SU-DHL-6 (cell line): ENCODE results near the gene GABBR2.

Experiments used
- H2AFZ ChIP-seq: fragments of 200-600 bp; sonication (generic); 2 replicates; pipeline ENCODE4 v1.6.1; 2014; ENCODE audit warnings: low read depth, mild to moderate bottlenecking, moderate library complexity, mixed read lengths, antibody characterized with exemption, low read length; ENCODE audit not compliant: severe bottlenecking
- H3F3A ChIP-seq: fragments of 200-600 bp; shearing (Covaris generic); 2 replicates; pipeline ENCODE4 v1.6.0; 2016; ENCODE audit warnings: antibody characterized with exemption, mild to moderate bottlenecking; ENCODE audit not compliant: insufficient read depth
- H3K27ac ChIP-seq: fragments of 200-600 bp; sonication (generic); 2 replicates; pipeline ENCODE4 v1.5.1; 2016; ENCODE audit warnings: low read depth, mild to moderate bottlenecking, low read length, moderate library complexity, mixed read lengths
- H3K27me3 ChIP-seq: fragments of 200-600 bp; sonication (generic), shearing (Covaris generic); 2 replicates; pipeline ENCODE4 v1.6.0; 2014; ENCODE audit warnings: mild to moderate bottlenecking, low read length
- H3K36me3 ChIP-seq: fragments of 200-600 bp; sonication (generic); 2 replicates; pipeline ENCODE4 v1.6.1; 2014; ENCODE audit warnings: mild to moderate bottlenecking, low read length, mixed read lengths
- H3K4me2 ChIP-seq: fragments of 300-600, 200-600 bp; shearing (Covaris generic), sonication (generic); 2 replicates; pipeline ENCODE4 v1.6.0; 2014; ENCODE audit warnings: low read length, low read depth, mild to moderate bottlenecking; ENCODE audit not compliant: poor library complexity, severe bottlenecking
- H3K4me3 ChIP-seq: fragments of 200-600 bp; sonication (generic); 2 replicates; pipeline ENCODE4 v1.5.1; 2014; ENCODE audit warnings: antibody characterized with exemption, low read length, mild to moderate bottlenecking, mixed read lengths; ENCODE audit not compliant: insufficient read depth, poor library complexity, severe bottlenecking
- H3K79me2 ChIP-seq: fragments of 200-600 bp; sonication (generic); 2 replicates; pipeline ENCODE4 v1.6.1; 2014; ENCODE audit warnings: mild to moderate bottlenecking, low read length, moderate library complexity; ENCODE audit not compliant: insufficient read depth
- H3K9ac ChIP-seq: fragments of 200-600 bp; sonication (generic); 2 replicates; pipeline ENCODE4 v1.7.0; 2014; ENCODE audit warnings: mild to moderate bottlenecking, low read length
- H3K9me2 ChIP-seq: fragments of 200-600 bp; sonication (generic); replicated peaks from 2 replicates; pipeline ENCODE4 v1.6.1; 2014; ENCODE audit warnings: low read length; ENCODE audit not compliant: insufficient read depth
- H3K9me3 ChIP-seq: fragments of 200-600 bp; sonication (generic); 2 replicates; pipeline ENCODE4 v1.6.1; 2014; ENCODE audit warnings: low read length, mixed read lengths; ENCODE audit not compliant: insufficient read depth
- H4K20me1 ChIP-seq: fragments of 200-600 bp; sonication (generic); 2 replicates; pipeline ENCODE4 v1.6.1; 2014; ENCODE audit warnings: low read depth, mild to moderate bottlenecking, antibody characterized with exemption, low read length, moderate library complexity, mixed read lengths
- CTCF ChIP-seq: fragments of 200-600 bp; sonication (generic); IDR thresholded peaks from one replicate; pipeline ENCODE4 v1.5.1; 2017; ENCODE audit warnings: antibody characterized with exemption, mild to moderate bottlenecking, low read length, moderate library complexity; ENCODE audit not compliant: insufficient read depth, poor library complexity, severe bottlenecking
- EZH2phosphoT487 ChIP-seq: fragments of 200-600 bp; sonication (generic), shearing (Covaris generic); conservative IDR thresholded peaks from 2 replicates; pipeline ENCODE4 v1.6.1; 2018; ENCODE audit warnings: mild to moderate bottlenecking, antibody characterized with exemption, low read length, moderate library complexity, mixed read lengths

GABBR2 gene

GRCh38 chr9:98523231-98523901, 185.4 kb downstream of the GABBR2 start:
- Histone ChIP-seq H3K27me3 (no peaks in the 10 kb centered on the region), H3K9me3 (no peaks in the 10 kb centered on the region), H3K9me2 (no peaks in the 10 kb centered on the region), H3F3A (no peaks in the 10 kb centered on the region), H3K4me2 (no peak overlapping the region), H3K9ac (no peak overlapping the region), H3K27ac (no peak overlapping the region), H3K36me3 (no peaks in the 10 kb centered on the region), H3K79me2 (no peaks in the 10 kb centered on the region), H4K20me1 (no peaks in the 10 kb centered on the region), H2AFZ (no peak overlapping the region), H3K4me3 (no peak overlapping the region)
- TF ChIP-seq CTCF (no peak), EZH2phosphoT487 (no peak)

- TF ChIP-seq CTCF, result no peak
- TF ChIP-seq EZH2phosphoT487, result no peak
- Histone ChIP-seq H3K27me3 (no peaks in the 10 kb centered on the region), H3K9me2 (no peaks in the 10 kb centered on the region), H3K27ac (no peak overlapping the region), H3K4me2 (no peak overlapping the region), H3K79me2 (no peaks in the 10 kb centered on the region), H3K36me3 (no peaks in the 10 kb centered on the region), H3K4me3 (no peak overlapping the region), H3K9ac (no peak overlapping the region), H3F3A (no peaks in the 10 kb centered on the region), H2AFZ (no peak overlapping the region), H3K9me3 (no peaks in the 10 kb centered on the region), H4K20me1 (no peaks in the 10 kb centered on the region)
Observed at GRCh38 chr9:98522487-98522886, 186.2 kb downstream of the GABBR2 start.

GRCh38 chr9:98521141-98521540, 187.6 kb downstream of the GABBR2 start:
- no peaks in the 10 kb centered on the region for H3K79me2 ChIP-seq
- H4K20me1 ChIP-seq, result no peaks in the 10 kb centered on the region
- H2AFZ ChIP-seq, result no peak overlapping the region
- H3K9me2 ChIP-seq, result no peaks in the 10 kb centered on the region
- no peaks in the 10 kb centered on the region for H3K27me3 ChIP-seq
- H3K9ac ChIP-seq, result no peak overlapping the region
- H3K27ac ChIP-seq, result no peak overlapping the region
- H3K4me2 ChIP-seq, result no peak overlapping the region
- H3K4me3 ChIP-seq, result no peak overlapping the region
- no peaks in the 10 kb centered on the region for H3F3A ChIP-seq
- H3K36me3 ChIP-seq, result no peaks in the 10 kb centered on the region
- H3K9me3 ChIP-seq, result no peaks in the 10 kb centered on the region
- no peak for TF ChIP-seq CTCF
- no peak for TF ChIP-seq EZH2phosphoT487
